ENCODE results near the gene ATP2B3.

DNA sequence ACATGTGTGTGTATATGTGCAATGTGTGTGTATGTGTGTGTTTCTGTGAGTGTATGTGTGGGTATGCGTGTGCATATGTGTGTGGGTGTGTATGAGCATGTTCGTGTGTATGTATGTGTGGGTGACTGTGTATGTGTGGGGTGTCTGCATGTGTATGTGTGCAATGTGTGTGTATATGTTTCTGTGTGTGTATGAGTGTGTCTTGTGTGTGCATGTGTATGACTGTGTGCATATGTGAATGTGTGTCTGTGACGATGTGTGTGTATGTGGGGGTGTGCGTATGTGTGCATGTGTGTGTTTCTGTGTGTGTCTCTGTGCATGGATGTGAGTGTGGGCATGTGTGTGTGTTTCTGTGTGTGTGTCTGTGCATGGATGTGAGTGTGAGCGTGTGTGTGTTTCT lies 4.2 kb upstream of the ATP2B3 start:
- TF ChIP-seq, protein P1, sequence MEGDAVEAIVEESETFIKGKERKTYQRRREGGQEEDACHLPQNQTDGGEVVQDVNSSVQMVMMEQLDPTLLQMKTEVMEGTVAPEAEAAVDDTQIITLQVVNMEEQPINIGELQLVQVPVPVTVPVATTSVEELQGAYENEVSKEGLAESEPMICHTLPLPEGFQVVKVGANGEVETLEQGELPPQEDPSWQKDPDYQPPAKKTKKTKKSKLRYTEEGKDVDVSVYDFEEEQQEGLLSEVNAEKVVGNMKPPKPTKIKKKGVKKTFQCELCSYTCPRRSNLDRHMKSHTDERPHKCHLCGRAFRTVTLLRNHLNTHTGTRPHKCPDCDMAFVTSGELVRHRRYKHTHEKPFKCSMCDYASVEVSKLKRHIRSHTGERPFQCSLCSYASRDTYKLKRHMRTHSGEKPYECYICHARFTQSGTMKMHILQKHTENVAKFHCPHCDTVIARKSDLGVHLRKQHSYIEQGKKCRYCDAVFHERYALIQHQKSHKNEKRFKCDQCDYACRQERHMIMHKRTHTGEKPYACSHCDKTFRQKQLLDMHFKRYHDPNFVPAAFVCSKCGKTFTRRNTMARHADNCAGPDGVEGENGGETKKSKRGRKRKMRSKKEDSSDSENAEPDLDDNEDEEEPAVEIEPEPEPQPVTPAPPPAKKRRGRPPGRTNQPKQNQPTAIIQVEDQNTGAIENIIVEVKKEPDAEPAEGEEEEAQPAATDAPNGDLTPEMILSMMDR (IDR thresholded peaks at IDR 0.05) = no peak
- TF ChIP-seq POLR2A (IDR thresholded peaks at IDR 0.05) (no peak), POLR2AphosphoS5 (IDR thresholded peaks at IDR 0.05) (no peak)

Data from upper lobe of left lung (tissue), 4 donors.